ENCODE results near the gene PCDHGB6. TPM values are rescaled to one million over a fixed set of nuclear protein-coding genes. Genes with fewer than 3 reads are reported as not detected.

The PCDHGB6 gene
- total RNA-seq, 1 donor from 2014 or later, result 3.9 TPM

Other genes starting within 250 kb of the PCDHGB6 start
- gene PCDHB7, start 235.4 kb upstream of the PCDHGB6 start, total RNA-seq, result 0.33 and 1.1 TPM in 2 replicates
- gene PCDHB8, start 230.2 kb upstream of the PCDHGB6 start, total RNA-seq, result 0.26 and 1.3 TPM in 2 replicates
- gene PCDHB16, start 225.6 kb upstream of the PCDHGB6 start, total RNA-seq, result 0.50 and 0.59 TPM in 2 replicates
- 0.40 and 0.59 TPM in 2 replicates for gene PCDHB9, start 220.9 kb upstream of the PCDHGB6 start, total RNA-seq
- 0.79 and 1.4 TPM in 2 replicates for gene PCDHB10, start 215.7 kb upstream of the PCDHGB6 start, total RNA-seq
- 0.69 and 0.85 TPM in 2 replicates for gene PCDHB11, start 208.4 kb upstream of the PCDHGB6 start, total RNA-seq
- gene PCDHB12, start 199.3 kb upstream of the PCDHGB6 start, total RNA-seq, result 0.26 and 0.46 TPM in 2 replicates
- gene PCDHB13, start 194.1 kb upstream of the PCDHGB6 start, total RNA-seq, result 0.59 and 1.8 TPM in 2 replicates
- 1.6 and 2.1 TPM in 2 replicates for gene PCDHB14, start 184.7 kb upstream of the PCDHGB6 start, total RNA-seq
- gene PCDHB15, start 162.6 kb upstream of the PCDHGB6 start, total RNA-seq, result 0.59 and 0.91 TPM in 2 replicates
- gene SLC25A2, start 104.0 kb upstream of the PCDHGB6 start, total RNA-seq, result 0.13 and 0.26 TPM in 2 replicates
- 56.6 and 69.0 TPM in 2 replicates for gene TAF7, start 87.2 kb upstream of the PCDHGB6 start, total RNA-seq
- 1.2 and 1.4 TPM in 2 replicates for gene PCDHGA1, start 77.5 kb upstream of the PCDHGB6 start, total RNA-seq
- gene PCDHGA2, start 69.3 kb upstream of the PCDHGB6 start, total RNA-seq, result 2.8 and 4.2 TPM in 2 replicates
- 0.79 and 3.0 TPM in 2 replicates for gene PCDHGA3, start 64.2 kb upstream of the PCDHGB6 start, total RNA-seq
- gene PCDHGB1, start 57.9 kb upstream of the PCDHGB6 start, total RNA-seq, result 2.2 and 3.8 TPM in 2 replicates
- gene PCDHGA4, start 53.0 kb upstream of the PCDHGB6 start, total RNA-seq, result 11.6 and 16.9 TPM in 2 replicates
- gene PCDHGB2, start 48.0 kb upstream of the PCDHGB6 start, total RNA-seq, result 3.2 and 3.9 TPM in 2 replicates
- gene PCDHGA5, start 43.9 kb upstream of the PCDHGB6 start, total RNA-seq, result 1.8 and 2.3 TPM in 2 replicates
- 7.8 and 8.1 TPM in 2 replicates for gene PCDHGB3, start 37.8 kb upstream of the PCDHGB6 start, total RNA-seq
- gene PCDHGA6, start 34.1 kb upstream of the PCDHGB6 start, total RNA-seq, result 5.3 and 6.7 TPM in 2 replicates
- 6.9 and 10.3 TPM in 2 replicates for gene PCDHGA7, start 25.3 kb upstream of the PCDHGB6 start, total RNA-seq
- gene PCDHGB4, start 20.3 kb upstream of the PCDHGB6 start, total RNA-seq, result 26.1 and 54.1 TPM in 2 replicates
- 4.0 and 4.3 TPM in 2 replicates for gene PCDHGA8, start 15.4 kb upstream of the PCDHGB6 start, total RNA-seq
- gene PCDHGB5, start 10.1 kb upstream of the PCDHGB6 start, total RNA-seq, result 34.3 and 47.0 TPM in 2 replicates
- gene PCDHGA9, start 5.2 kb upstream of the PCDHGB6 start, total RNA-seq, result 5.2 and 5.5 TPM in 2 replicates
- 8.3 and 9.4 TPM in 2 replicates for gene PCDHGA10, start 5.0 kb downstream of the PCDHGB6 start, total RNA-seq
- 13.8 and 14.7 TPM in 2 replicates for gene PCDHGB7, start 9.7 kb downstream of the PCDHGB6 start, total RNA-seq
- gene PCDHGA11, start 13.0 kb downstream of the PCDHGB6 start, total RNA-seq, result 20.6 and 27.7 TPM in 2 replicates
- gene PCDHGA12, start 22.5 kb downstream of the PCDHGB6 start, total RNA-seq, result 40.2 and 46.0 TPM in 2 replicates
- 77.2 and 94.3 TPM in 2 replicates for gene PCDHGC3, start 67.9 kb downstream of the PCDHGB6 start, total RNA-seq
- 3.5 and 4.2 TPM in 2 replicates for gene PCDHGC4, start 77.0 kb downstream of the PCDHGB6 start, total RNA-seq
- gene PCDHGC5, start 81.1 kb downstream of the PCDHGB6 start, total RNA-seq, result 4.6 and 7.3 TPM in 2 replicates
- gene DIAPH1, start 211.0 kb downstream of the PCDHGB6 start, total RNA-seq, result 32.1 and 43.1 TPM in 2 replicates
- gene HDAC3, start 228.8 kb downstream of the PCDHGB6 start, total RNA-seq, result 53.8 and 57.5 TPM in 2 replicates
- 2.3 and 3.5 TPM in 2 replicates for gene RELL2, start 229.0 kb downstream of the PCDHGB6 start, total RNA-seq
- gene FCHSD1, start 243.4 kb downstream of the PCDHGB6 start, total RNA-seq, result 28.0 and 30.6 TPM in 2 replicates